Fibroblast of skin of abdomen (primary cell): Measurements from ENCODE around the gene MAP1LC3B.
"Not testable (repeated sequence)": the region's sequence is repeated elsewhere in the genome, so short reads cannot be mapped to it uniquely, and the experiment has no call there.

Source experiments
- DNase-seq: peaks from one replicate; pipeline ENCODE4 v3.0.0-alpha.2; 2013

MAP1LC3B gene

DNA sequence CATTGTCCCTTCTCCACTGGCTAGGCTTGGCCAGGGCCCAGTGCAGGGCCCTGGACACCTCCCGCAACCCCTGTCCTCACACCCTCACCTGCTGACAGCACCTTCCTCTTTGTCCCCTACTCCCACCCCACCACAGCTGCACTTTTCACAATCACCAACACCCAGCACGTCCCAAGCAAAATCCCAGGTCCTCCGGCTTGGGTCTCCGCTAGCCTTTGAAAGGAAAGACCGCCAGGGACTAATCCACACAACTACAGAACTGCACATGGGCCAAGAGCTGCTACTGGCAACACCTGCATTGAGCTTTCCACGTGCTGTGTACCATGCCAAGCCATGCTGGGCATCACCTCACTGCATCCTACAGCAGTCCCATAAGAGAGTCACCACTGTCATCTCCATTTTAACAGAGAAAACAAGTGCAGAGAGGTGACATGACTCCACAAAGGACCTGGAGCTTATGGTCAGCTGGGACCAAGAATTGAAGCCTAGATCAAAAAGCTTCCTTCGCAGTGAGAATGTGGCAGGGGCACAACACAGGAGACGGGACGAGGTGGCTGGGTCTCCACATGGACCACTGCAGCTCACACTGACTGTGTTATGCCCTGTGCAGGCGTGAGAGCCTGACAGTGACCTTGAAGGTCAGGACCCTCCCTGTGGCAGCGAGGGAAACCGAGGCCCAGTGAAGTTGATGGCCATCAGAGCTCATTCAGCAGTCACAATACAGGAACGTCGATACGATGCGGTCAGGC is 31.1 kb upstream of the MAP1LC3B start:
- DNase-seq, result no peak

DNA sequence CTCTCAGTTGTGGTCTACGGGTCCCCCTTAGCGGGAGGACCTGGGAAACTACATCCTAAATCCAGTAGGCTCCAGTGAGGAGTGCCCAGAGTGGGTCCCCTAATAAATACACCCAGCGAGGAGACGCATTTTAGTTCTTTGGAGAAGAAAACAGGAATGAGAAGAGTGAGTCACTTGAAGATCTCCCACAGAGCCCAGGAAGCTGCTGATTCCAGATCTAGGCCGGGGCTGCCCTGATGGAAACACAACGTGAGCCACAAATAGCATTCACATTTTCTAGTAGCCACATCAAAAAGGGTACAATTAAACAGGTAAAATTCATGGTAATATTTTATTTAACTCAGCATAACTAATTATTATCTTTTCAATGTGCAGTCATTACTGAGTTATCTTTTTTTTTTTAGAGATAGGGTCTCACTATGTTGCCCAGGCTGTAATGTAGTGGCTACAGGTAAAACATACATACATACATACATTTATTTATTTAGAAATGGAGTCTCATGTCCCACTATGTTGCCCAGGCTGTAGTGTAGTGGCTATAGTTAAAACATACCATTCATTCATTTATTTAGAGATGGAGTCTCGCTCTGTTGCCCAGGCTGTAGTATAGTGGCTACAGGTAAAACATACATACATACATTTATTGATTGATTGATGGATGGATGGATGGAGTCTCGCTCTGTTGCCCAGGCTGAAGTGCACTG is 30.1 kb upstream of the MAP1LC3B start:
- no peak for DNase-seq

DNA sequence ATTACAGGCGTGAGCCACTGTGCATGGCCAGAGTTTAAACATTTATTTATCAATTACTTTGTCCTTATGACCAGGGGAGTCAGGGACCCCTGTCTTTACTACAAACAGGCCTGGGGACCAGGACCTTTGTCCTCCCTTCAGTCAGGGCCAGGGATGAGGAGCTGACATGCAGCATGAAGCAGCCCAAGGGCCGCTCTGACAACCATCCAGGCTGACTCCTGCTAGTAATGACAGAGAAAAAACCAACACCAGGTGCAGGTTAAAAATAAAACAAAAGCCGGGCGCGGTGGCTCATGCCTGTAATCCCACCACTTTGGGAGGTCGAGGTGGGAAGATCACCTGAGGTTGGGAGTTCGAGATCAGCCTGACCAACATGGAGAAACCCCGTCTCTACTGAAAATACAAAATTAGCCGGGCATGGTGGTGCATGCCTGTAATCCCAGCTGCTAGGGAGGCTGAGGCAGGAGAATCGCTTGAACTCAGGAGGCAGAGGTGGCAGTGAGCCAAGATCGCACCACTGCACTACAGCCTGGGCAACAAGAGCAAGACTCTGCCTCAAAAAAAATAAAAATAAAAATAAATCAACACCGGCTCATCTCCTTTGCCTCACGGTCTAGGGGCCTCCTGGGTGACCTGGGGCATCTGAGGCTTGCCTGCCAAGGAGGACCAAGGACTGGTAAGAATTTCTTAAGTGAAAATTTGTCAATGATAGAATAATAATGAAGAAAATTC is 29.1 kb upstream of the MAP1LC3B start:
- DNase-seq, result not testable (repeated sequence)

DNA sequence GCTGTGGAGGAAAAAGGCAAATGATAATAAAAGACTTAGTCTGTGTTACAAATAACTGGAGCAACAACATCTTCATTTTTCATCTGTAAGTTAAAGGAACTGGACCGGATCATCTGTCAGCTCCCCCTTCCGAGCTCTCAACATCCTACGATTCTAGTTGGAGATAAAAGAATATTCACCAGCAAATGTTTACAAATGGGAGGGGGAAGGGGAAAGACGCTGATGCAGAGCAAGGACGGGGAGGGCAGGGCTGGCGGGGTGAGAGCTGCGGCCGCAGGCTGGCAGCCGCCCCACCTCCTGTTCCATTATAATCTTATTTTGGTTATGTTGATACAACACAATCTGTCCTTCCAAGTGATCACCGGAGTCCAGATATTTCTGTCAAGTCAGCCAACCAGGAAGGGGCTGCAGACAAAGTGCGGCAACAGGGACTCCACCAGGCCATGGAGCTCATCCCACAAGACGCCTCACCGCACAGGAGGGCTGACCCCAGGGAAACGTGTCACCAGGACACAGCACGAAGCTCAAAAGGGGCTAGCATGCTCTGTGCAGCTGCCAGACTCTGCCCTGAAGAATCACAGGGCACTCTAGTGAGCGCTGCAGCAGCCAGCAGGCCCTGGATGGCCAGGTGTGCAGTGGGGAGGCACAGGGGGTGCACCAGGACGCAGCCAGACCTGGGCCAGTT is 28.2 kb upstream of the MAP1LC3B start:
- DNase-seq, result no peak

DNA sequence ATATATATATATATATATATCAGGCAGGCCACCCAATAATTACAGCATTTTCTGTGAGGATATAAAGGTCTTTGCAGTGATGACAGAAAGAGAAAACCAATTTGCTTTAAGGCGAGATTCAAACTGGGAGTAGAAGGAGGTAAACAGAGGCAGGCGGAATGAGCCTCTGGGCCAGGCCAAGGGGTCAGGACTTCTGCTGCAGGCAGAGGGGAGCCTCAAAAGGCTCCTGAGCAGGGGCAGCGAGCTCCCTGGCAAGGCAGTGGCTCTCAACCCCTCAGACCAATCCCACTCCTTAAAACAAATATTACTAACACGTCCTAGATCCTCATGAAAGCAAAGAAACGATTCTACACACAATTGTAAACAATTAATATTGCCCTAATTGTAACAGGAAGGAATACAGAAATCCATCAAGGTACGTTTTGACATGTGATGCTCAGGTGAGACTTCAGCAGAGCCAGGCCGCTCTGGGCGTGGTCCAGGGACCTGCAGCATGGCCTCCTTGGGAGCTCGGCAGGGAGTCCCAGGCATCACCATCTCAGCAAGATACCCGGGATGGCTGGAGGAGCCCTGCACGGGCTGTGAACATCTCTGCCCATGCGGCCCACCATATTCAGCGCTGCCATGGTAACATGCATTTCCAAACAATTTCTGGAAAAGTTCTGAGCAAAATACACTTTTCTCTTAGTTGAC is 27.0 kb upstream of the MAP1LC3B start:
- no peak for DNase-seq

DNA sequence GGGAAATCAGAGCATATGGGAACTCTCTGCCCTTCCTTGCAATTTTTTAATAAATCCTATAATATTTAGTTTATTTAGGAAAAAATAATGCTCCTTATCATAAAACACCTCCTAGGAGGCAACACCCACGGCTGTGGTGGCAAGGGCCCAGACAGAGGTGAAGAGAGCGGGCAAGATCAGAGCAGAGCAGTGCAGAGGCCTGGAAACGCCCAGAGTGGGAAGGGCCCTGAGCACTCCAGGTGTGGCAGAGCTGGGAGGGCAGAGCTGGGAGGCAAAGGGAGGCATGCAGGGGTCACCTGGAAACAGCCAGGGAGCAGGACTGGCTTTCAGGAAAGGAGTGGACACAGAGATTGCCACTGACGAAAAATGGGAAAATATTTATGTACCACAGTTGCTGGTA is 25.8 kb upstream of the MAP1LC3B start:
- no peak for DNase-seq

DNA sequence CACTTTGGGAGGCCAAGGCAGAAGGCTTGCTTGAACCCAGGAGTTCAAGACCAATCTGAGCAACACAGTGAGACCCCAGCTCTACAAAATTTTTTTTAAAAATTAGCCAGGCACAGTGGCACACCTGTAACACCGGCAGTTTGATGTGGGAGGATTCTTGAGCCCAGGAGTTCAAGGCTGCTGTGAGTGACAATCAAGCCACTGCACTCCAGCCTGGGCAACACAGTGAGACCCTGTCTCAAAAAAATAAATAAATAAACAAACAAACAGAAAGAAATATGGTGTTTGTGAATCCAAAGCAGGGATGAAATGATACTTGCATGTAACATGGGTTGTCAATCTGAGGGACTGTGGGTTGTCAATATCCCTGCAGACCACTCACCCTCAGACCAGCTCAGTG is 25.2 kb upstream of the MAP1LC3B start:
- no peak for DNase-seq

DNA sequence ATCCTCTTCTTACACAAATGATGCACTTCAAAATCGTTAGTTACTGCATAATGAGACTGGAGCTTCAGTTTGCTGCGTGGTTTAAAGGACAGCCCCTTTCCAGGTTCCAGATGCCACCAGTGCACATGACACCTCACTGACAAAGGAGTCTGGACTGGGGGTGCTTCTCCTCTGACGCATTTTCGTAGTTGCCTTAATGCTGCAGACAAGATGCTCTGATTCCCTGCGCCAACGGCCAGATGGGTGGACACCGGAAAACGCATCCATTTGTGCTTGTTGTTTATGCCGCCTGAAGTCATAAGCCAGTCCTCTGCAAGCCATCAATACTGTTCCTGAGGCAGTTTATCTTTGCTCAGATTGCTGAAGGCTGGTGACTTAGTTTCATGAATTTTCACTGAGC is 24.6 kb upstream of the MAP1LC3B start:
- DNase-seq, result no peak

DNA sequence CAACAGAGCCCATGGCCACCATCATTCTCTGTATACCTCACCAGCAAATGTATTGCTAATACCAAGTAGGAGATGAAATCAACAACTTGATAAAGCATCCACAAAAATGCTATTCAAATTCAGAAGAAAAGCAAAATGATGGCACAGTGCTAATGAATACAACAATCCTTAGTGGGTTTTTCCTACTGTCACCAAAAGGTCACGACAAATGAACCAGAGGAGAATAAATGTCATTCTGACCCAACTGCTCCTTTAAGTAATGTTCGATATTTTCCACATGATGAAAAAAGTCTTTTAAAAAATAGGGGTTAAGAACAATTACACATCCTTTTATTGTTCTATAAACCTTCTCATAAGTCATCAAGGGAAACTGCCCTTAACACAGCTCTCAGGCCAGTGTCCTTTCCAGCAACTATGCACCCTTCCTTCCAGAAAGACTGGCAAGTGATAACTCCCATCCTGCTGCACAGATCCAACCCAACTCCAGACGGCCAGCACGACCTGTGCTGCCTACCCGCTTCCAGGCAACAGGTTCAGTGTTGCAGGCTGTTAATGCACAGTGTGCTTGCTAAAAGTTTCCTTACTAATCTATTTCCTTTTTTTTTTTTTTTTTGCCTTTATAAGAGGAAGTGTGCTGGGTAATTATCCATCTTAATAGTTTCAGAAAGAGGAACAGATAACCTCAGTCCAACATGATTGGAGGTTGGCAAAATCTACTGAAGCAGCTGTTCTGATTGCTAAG is 23.9 kb upstream of the MAP1LC3B start:
- no peak for DNase-seq

DNA sequence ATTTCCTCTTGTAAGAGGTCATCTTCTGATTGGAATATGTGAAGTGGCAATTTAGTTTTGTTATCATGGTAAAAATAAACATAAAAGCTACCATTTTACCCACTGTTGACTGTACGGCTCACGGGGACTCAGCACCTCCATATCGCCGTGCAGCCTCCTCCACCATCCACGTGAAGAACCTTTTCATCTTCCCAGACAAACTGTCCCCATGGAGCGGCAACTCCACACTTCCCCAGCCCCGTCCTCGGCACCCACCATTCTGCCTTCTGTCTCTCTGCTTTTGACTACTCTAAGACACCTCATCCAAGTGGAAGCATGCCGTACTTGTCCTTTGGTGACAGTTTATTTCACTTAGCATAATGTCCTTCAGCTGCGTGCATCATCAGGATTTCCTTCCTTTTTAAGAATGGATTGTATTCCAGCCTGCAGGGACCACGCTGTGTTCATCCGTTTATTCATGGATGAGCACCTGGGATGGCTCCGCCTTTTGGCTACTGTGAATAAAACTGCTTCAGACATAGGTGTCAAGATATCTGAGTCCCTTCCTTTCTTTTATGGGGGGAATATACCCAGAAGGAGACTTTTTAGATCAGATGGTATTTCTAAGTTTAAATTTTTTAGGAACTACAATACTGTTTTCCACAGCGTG is 22.9 kb upstream of the MAP1LC3B start:
- no peak for DNase-seq

DNA sequence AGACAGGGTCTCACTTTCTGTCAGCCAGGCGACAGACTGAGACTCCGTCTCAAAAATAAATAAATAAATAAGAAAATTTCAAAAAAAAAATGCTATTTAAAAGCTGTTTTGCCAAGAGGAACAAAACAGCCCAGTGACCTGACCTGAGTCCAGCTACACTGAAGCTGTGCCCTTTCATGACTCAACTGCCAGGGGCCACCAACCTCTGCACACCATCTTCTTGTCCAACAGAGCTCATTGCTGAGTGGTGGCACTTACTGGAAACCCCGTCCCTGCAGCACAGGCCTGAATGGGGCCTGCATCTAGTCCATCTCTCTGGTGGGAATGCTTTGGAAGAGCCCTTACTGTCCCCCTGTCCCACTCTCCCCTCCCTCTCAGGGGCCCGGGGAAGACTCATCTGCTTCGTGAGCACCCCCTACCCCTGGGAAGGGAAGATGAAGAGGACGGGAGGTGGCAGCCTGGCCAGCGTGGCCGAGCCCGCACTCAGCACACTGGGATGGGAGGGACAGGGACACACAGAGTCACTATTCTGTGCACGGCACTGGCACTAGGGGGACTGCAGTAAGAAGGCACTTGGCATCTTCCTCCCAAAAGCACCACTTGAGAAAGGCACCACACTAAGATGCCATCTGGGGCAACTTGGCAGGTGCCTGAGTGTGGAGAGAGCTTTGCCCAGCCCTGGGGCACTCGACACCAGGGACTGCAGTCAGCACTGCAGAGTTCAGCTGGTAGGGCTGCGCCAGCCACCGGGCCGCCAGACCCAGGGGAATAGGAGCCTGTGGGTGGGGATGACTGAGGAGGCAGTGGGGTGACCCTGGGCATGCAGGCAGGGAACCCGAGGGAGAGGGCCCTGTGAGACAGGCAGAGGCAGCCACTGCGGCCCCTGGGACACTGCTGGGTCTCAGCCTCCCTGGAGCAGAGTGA is 22.1 kb upstream of the MAP1LC3B start:
- no peak for DNase-seq

DNA sequence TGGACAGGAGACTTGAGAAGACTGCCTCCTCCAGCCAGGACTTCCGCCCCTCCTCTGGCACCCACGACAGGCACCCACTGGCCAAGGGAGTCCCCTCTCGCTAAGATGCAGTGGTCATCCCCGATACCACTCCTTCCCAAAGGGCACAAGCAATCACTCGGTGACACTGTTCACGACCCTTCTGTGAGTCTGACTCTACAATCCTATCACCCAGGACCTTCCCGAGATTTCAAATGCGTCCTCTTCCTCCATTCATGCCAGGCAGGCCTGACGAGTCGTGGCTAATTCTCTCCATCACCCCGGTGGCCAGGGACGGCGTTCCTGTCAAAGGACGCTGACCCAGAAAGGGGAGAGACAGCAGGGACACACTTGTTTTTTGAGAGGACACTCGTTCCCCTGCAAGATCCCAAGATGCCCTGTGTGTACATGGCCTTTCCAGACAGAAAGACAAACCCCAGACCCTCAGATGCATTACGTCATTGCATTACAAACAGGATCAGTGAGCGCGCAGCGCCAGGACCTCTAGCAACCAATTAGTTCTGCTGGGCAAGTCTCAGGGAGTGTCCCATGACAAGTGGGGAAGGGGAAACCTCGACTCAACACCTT is 20.8 kb upstream of the MAP1LC3B start:
- no peak for DNase-seq

DNA sequence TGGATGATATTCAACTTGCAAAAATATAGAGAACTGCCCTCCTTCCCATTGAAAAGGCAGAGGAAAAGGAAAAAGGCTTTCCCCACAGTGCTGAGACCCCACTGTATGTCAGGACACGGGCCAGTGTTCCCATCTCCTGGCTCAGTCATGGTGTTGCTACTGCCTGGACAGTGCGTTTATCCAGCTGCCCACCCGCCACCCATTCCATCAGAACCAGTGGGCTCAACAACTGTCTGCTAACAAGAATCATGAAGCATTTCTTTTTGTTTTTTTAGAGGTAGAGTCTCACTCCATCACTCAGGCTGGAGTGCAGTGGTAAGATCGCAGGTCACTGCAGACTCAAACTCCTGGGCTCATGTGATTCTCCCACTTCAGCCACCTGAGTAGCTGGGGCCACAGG is 19.8 kb upstream of the MAP1LC3B start:
- no peak for DNase-seq

DNA sequence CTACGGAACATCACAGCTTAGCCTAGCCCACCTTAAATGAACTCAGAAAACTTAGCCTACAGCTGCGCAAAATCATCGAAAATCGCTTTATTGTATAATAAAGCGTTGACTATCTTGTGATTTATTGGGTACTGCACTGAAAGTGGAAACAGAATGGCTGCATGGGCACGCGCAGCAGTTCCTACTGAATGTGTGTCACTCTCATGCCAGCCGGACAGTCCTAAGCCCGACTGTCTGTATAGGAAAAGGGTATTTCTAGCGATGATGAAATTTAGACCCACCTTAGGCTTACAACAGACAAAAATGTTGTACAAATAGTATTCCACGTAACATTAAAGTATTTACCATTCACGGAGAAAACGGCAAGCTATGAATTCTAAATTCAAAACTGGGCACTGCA is 17.8 kb upstream of the MAP1LC3B start:
- DNase-seq, result no peak

DNA sequence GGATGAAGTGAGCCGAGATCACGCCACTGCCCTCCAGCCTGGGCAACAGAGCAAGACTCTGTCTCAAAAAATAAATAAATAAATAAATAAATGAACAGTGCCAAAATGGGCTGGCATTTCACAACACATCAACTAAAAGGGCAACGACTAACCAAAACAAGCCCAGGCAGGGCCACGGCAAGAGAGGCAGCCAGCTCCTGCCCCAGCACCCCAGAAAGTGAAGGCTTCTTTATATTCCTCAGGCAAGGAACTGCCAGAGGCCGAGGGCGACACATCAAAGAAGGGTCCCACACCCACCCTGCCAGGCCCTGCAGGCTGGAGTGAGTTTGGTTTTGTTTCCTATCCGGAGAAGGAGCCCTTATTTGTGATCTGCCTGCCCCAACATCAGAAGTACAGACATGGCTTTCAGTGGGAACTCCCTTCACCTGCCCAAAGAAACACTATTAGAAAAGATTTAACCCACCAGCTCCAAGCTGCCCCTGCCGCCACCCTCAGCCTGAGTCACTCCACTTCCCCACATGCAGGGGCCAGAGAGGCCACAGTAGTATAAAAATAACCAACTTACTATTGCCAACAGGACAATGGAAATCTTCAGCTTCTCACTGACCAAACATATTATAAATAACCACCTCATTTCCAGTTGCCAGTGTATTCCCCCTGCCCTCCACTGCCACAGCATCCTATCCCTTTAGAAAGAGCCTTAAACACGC is 16.6 kb upstream of the MAP1LC3B start:
- no peak for DNase-seq

DNA sequence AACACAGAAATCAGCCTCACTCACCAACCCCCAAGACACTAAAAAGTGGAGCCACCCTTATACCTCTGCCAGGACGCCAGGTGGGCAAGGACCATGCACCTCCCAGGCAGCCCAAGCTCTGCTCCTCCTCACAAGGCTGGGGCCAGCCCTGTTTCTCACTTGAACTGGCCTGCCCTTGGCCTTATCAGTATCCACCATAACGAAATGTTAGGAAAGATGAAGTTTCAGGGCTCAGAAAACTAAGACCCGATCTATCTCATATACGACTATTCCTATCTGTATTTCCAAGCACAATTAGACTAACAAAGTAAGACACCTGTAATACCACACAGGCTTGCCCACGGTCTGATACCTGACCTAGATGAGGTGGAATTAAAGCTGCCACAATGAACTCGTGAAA is 15.5 kb upstream of the MAP1LC3B start:
- no peak for DNase-seq

DNA sequence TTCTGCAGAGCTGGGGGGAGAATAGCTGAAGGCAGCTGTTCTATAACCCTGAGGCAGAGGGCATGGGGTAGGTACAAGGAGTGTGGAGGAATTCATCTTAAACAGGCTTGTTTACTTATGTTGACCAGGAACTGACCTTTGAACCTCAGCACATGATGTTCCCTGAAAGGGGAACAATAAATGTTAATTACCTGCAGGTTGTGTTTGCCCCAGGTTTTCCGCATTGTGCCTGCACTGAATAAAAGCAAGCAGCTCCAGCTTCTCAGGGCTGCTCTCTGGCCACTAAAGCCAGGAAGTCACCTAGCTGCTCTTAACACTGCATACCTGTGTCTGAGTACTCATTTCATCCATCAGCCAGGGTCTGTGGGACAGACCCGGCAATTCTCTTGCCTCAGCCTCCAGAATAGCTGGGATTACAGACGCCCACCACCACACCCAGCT is 12.8 kb upstream of the MAP1LC3B start:
- DNase-seq, result not testable (repeated sequence)

DNA sequence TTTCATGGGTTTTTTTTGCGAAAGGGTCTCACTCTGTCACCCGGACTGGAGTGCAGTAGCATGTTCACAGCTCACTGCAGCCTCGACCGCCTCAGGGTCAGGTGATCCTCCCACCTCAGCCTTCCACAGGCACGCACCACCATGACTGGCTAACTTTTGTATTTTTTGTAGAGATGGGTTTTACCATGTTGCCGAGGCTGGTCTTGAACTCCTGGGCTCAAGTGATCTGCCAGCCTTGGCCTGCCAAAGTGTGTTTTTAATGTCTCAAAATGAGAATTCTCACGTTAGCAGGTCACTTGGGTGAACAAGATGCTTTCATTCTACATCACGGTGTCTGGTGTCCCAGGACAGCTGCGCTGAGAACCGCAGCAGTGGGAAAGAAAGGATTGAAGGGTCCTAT is 11.7 kb upstream of the MAP1LC3B start:
- no peak for DNase-seq

DNA sequence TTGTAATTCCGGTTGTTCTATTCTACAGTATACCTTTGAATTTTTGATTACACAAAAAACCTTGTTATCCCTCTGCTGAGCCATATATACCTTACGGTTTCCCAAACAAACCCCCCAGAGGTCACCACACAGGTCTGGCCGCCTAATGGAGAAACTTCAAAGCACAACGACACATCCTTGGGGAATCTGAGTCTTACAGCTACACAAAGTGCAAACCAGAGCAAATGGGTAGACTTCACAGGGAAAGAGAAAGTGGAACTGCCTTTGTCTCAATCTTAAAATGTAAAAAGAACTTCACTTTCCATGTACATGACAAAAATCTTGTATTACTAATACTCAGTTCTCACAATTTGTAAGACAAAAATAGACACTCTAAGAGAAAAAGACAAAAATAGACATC is 11.3 kb upstream of the MAP1LC3B start:
- no peak for DNase-seq
